Measurements from ENCODE around the gene PRM2.

Gene PRM2, protein sequence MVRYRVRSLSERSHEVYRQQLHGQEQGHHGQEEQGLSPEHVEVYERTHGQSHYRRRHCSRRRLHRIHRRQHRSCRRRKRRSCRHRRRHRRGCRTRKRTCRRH

DNA sequence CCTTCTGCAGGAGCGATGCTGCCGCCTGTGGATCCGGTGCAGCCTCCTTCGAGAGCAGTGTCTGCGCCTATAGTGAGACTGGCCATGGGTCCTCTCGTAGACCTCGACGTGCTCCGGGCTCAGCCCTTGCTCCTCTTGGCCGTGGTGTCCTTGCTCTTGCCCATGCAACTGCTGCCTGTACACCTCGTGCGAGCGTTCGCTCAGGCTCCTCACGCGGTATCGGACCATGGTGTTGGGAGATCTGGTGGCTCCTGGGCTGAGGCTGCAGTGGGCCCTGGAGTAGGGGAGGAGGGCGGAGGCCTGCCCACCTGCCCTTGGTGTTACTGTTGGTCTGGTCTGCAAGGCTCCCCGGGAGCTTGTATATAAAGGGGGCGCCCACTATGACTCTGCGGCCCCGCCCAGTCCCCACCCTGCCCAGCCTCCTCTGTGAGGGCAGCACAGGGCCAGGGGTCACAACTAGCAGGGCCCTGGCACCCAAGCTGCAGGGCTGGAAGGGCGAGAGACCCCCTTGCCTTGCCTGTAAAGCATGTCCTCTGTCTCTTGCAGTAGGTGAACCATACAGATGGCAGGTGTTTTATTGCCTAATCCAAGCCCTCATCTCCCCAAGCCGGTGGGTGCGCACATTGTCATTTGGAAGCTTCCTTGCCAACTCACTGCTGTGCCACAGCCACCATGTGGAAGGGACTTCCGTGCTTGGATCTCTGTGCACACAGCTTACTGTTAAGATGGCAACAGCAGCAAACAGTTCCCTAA, at the start of gene PRM2:
PRM2 (minus strand) TSS at position 338 of the 753 bp plus-strand sequence; CDS start at position 228, 110 bp downstream.
- TF ChIP-seq, protein P1, sequence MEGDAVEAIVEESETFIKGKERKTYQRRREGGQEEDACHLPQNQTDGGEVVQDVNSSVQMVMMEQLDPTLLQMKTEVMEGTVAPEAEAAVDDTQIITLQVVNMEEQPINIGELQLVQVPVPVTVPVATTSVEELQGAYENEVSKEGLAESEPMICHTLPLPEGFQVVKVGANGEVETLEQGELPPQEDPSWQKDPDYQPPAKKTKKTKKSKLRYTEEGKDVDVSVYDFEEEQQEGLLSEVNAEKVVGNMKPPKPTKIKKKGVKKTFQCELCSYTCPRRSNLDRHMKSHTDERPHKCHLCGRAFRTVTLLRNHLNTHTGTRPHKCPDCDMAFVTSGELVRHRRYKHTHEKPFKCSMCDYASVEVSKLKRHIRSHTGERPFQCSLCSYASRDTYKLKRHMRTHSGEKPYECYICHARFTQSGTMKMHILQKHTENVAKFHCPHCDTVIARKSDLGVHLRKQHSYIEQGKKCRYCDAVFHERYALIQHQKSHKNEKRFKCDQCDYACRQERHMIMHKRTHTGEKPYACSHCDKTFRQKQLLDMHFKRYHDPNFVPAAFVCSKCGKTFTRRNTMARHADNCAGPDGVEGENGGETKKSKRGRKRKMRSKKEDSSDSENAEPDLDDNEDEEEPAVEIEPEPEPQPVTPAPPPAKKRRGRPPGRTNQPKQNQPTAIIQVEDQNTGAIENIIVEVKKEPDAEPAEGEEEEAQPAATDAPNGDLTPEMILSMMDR (IDR thresholded peaks at IDR 0.05; ENCODE audit: control extremely low read depth, extremely low read depth, low read depth, missing control alignments), result no peak
- CTCF ChIA-PET, result interaction anchor here (1.0 to 1.1 kb wide), 2 partner anchors 80 to 312 kb away, joined by 4 read pairs; no protein-coding TSS in a partner anchor
- DNase-seq (ENCODE audit: extremely low spot score), result no peak
- POLR2A ChIA-PET, result interaction anchor here (0.6 kb wide), 1 partner anchor 577 kb away, joined by 3 read pairs; no protein-coding TSS in a partner anchor

DNA sequence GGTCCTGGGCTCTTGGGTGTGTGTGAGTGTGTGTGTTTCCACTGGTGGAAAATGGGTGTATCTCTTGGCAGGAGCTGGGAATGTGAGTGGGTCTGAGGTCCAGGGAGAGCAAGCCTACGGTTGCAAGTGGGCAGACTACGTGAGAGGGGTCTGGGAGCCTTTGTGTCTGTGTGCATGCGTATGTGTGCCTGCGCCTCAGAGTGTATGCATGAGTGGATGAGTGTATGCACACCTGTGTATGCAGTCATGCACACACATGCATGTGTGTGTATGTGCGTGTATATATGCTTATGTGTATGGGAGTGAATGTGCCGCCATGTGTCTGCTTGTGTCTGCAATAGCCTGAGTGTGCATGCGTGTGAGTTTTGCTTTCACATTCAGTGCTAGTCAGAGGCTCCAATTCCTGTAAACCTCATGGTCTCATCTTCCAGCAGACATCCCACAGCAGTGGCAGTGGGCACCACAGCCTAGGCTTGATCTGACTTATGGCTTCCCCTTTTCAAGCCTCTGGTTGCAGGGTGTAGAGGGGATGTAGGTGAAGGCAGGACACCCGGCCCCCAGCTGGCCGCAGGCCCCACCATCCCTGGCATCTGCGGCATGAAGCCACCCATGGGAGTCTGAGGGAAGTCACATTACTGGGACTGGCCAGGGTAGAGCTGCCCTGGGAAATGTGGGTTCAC, 49.3 kb upstream of the PRM2 start:
- ChIA-PET POLR2A (interaction anchor here (2.0 kb wide), 1 partner anchor 70 kb away, joined by 9 read pairs; the partner anchor contains the start of gene SOCS1), CTCF (interaction anchor here (0.7 to 2.6 kb wide), 4 partner anchors 29 to 362 kb away, joined by 3 to 6 read pairs (median 4); no protein-coding TSS in a partner anchor)
- TF ChIP-seq, protein P1 (IDR thresholded peaks at IDR 0.05; ENCODE audit: control extremely low read depth, extremely low read depth, low read depth, missing control alignments), result no peak
- DNase-seq (ENCODE audit: extremely low spot score), result no peak

DNA sequence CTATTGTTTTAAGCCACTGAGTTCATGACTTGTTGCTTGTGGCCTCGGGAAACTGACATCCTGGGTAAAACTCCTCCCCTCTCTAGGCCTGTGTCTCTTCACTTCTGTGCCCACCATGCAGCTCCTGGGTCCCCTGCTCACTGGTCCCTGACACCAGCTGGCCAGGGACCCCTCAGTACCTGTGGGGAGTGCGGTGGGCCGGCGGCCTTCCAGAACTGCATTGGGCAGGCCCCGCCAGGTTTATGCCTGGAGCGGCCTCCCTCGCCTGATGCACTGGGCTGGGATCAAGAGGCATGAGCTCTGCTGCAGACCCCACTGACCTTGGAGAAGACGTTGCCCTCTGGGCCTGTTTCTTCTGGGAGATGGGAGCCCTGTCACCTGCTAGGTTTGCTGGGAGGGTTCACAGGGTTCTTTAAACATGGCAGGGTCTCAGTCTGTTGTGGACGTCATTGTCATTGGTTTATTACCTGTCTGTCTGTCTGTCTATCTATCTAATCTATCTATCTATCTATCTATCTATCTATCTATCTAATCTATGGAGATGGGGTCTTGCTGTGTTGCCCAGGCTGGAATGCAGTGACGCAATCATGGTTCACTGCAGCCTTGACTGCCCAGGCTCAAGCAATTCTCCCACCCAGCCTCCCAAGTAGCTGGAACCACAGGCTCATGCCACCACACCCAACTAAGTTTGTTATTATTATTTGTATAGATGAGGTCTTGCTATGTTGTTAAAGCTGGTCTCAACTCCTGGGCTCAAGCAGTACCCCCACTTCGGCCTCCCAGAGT, 47.5 kb upstream of the PRM2 start:
- DNase-seq (ENCODE audit: extremely low spot score), result no peak
- TF ChIP-seq, protein P1 (IDR thresholded peaks at IDR 0.05; ENCODE audit: control extremely low read depth, extremely low read depth, low read depth, missing control alignments), result no peak
- POLR2A ChIA-PET, result no interaction called here
- CTCF ChIA-PET, result interaction anchor here (0.9 to 2.6 kb wide), 3 partner anchors 31 to 193 kb away, joined by 3 to 6 read pairs (median 5); no protein-coding TSS in a partner anchor

DNA sequence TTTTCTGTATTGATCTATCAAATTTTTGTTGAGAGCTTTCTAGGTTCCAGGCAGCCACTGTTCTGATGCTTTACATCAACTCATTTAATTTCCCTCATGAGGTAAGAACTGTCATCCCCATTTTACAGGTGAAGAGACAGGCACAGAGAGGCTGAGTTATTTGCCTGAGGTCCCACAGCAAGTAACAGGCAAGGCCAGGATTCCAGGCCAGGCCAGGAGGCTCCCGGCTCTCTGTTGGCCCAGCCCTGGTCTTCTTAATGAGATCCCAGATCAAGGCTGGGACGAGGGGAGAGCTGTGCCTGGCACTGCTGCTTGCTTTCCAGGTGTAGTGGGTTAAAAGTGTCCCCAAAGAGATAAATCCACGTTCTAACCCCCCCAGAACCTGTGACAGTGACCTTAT, 46.5 kb upstream of the PRM2 start:
- ChIA-PET CTCF (no interaction called here), POLR2A (no interaction called here)
- DNase-seq (ENCODE audit: extremely low spot score), result no peak
- TF ChIP-seq, protein P1 (IDR thresholded peaks at IDR 0.05; ENCODE audit: control extremely low read depth, extremely low read depth, low read depth, missing control alignments), result no peak

DNA sequence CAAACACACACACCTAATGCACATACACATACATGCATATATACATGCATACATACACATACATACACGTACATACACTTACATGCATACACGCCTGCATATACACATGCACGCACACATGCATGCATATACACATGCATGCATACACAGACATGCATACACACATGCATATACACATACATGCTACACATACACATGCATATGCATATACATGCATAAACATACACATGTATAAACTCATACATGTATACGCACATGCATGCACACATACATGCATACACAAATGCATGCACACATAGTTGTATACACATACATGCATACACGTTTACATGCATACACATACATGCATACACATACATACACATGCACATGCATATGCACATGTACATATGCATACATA, 45.4 kb upstream of the PRM2 start:
- TF ChIP-seq, protein P1 (IDR thresholded peaks at IDR 0.05; ENCODE audit: control extremely low read depth, extremely low read depth, low read depth, missing control alignments), result no peak

More for the DNA sequence above, 45.4 kb upstream of the PRM2 start:
- ChIA-PET CTCF (no interaction called here), POLR2A (no interaction called here)
- DNase-seq (ENCODE audit: extremely low spot score), result no peak

All from GM10248 (cell line).